Type B pancreatic cell (in vitro differentiated cells): Measurements from ENCODE around the gene PSMC1. TPM values are rescaled to one million over a fixed set of nuclear protein-coding genes. Genes with fewer than 3 reads are reported as not detected.

ENCODE experiments used
- DNase-seq: peaks from one replicate; pipeline ENCODE4 v3.0.0; 2021; ENCODE audit warnings: mixed read lengths; ENCODE audit not compliant: unreplicated experiment; ENCODE audit errors: extremely low spot score
- H3K27ac Mint-ChIP-seq: 2 replicates; pipeline ENCODE4 v1.8.0; 2021; ENCODE audit warnings: mild to moderate bottlenecking, mixed read lengths
- H3K27me3 Mint-ChIP-seq: 2 replicates; pipeline ENCODE4 v1.8.0; 2021; ENCODE audit warnings: mixed read lengths
- H3K36me3 Mint-ChIP-seq: 2 replicates; pipeline ENCODE4 v1.8.0; 2021; ENCODE audit warnings: mixed read lengths
- H3K4me1 Mint-ChIP-seq: one replicate; pipeline ENCODE4 v1.8.0; 2021; ENCODE audit warnings: mixed read lengths; ENCODE audit not compliant: unreplicated experiment
- H3K4me3 Mint-ChIP-seq: 2 replicates; pipeline ENCODE4 v1.8.0; 2021; ENCODE audit warnings: mild to moderate bottlenecking, mixed read lengths
- H3K9me3 Mint-ChIP-seq: 2 replicates; pipeline ENCODE4 v1.8.0; 2021; ENCODE audit warnings: mixed read lengths
- CTCF ChIP-seq: fragments of 200-600 bp; sonication (generic); conservative IDR thresholded peaks from 2 replicates; pipeline ENCODE4 v1.5.0; 2021; ENCODE audit warnings: antibody characterized with exemption, mild to moderate bottlenecking
- total RNA-seq: library from RNA; stranded (reverse); gene quantifications from 2 replicates; pipeline ENCODE4 v1.2.1, GENCODE V29; 2021; ENCODE audit warnings: low replicate concordance

Gene PSMC1
- total RNA-seq, 1 donor from 2014 or later: 109 TPM

DNA sequence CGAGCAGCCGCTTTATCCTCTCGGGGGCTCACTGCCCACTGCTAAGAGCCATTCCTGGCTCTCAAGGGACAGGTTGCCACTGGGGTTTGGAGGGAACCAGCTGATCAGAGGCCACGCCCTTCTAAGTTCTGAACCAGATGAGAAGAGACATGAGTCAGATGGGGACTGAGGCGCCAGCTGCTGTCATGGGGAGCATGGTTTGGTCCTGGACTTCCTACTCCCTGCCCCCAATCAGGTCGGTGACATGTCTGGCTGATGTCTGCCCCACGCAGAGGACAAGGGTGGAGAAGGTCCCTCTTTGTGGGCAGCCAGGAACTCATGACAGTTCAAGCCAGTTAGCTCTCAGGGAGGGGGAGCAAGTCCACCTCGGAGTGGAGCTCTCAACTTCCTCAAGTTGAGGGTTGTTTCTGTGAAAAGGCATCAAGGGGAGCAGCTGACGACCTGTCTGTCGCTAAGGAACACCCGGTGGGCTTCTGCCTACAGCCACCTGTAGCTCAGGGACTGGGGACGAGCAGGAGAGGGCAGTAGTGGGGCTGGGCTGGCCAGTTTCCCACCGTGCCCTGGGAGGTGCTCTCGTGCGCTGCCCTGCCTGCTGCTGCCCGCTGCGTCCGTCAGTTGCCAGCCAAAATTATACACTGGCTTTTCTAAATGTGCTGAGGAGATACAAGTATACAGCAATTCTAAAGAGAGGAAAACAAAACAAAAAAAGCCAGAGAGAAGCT is 20.5 kb downstream of the PSMC1 start:
- peaks cover 10% of the 10 kb centered on the region for H3K36me3 Mint-ChIP-seq
- H3K27ac Mint-ChIP-seq: no peak overlapping the region
- no peak for TF ChIP-seq CTCF
- H3K27me3 Mint-ChIP-seq: no peaks in the 10 kb centered on the region
- no peaks in the 10 kb centered on the region for H3K4me1 Mint-ChIP-seq
- H3K9me3 Mint-ChIP-seq: no peaks in the 10 kb centered on the region
- DNase-seq: no peak
- H3K4me3 Mint-ChIP-seq: no peak overlapping the region

DNA sequence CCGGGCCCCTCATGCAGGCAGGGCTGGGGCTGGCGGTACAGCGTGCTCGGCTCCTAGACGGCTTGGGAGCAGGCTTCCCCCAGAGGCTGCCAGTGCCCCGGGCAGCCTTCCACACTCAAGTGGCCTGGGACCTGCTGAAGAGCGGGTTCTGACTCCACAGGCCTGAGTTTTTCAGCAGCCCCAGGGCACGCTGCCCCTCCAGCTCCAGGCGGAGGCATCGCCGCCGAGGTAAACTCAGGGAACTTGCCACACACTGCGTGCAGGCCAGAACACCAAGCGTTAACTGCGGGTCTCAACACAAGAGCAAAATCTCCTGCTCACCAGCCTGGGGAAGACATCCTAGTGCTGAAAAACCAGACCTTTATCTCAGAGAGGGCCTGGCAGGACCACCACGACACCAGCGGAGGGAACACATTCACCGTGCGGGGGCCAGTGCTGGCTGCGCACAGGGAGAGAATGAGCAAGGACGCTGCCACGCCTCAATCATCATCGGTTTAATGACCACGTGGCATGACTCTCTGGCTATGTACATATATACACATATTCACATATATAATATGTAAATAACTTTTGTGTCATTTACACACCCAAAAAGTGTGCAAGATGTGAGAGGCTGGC is 21.3 kb downstream of the PSMC1 start:
- no peaks in the 10 kb centered on the region for H3K4me1 Mint-ChIP-seq

GRCh38 chr14:90278199-90279175 is 22.1 kb downstream of the PSMC1 start:
- H3K9me3 Mint-ChIP-seq: no peaks in the 10 kb centered on the region
- no peaks in the 10 kb centered on the region for H3K27me3 Mint-ChIP-seq
- no peak overlapping the region for H3K27ac Mint-ChIP-seq
- H3K4me1 Mint-ChIP-seq: no peaks in the 10 kb centered on the region
- no peak for TF ChIP-seq CTCF
- no peak for DNase-seq
- H3K36me3 Mint-ChIP-seq: peaks cover 6% of the 10 kb centered on the region
- H3K4me3 Mint-ChIP-seq: no peak overlapping the region

More for the DNA sequence above, 21.3 kb downstream of the PSMC1 start:
- no peaks in the 10 kb centered on the region for H3K27me3 Mint-ChIP-seq
- DNase-seq: no peak
- H3K4me3 Mint-ChIP-seq: no peak overlapping the region
- TF ChIP-seq CTCF: no peak
- H3K9me3 Mint-ChIP-seq: no peaks in the 10 kb centered on the region
- H3K27ac Mint-ChIP-seq: no peak overlapping the region
- peaks cover 10% of the 10 kb centered on the region for H3K36me3 Mint-ChIP-seq

GRCh38 chr14:90280096-90280495 is 23.7 kb downstream of the PSMC1 start:
- Mint-ChIP-seq H3K27ac (no peak overlapping the region), H3K27me3 (no peaks in the 10 kb centered on the region), H3K4me1 (no peaks in the 10 kb centered on the region), H3K36me3 (peaks cover 6% of the 10 kb centered on the region), H3K9me3 (no peaks in the 10 kb centered on the region), H3K4me3 (no peak overlapping the region)
- TF ChIP-seq CTCF: no peak
- no peak for DNase-seq

GRCh38 chr14:90281261-90281660 is 24.9 kb downstream of the PSMC1 start:
- no peak overlapping the region for H3K4me3 Mint-ChIP-seq
- TF ChIP-seq CTCF: no peak
- H3K36me3 Mint-ChIP-seq: peaks cover 11% of the 10 kb centered on the region
- no peak overlapping the region for H3K27ac Mint-ChIP-seq
- H3K4me1 Mint-ChIP-seq: no peaks in the 10 kb centered on the region
- no peaks in the 10 kb centered on the region for H3K27me3 Mint-ChIP-seq
- H3K9me3 Mint-ChIP-seq: no peaks in the 10 kb centered on the region
- no peak for DNase-seq
